ENCODE measurements around the gene FARP1. TPM values are rescaled to one million over a fixed set of nuclear protein-coding genes. Genes with fewer than 3 reads are reported as not detected.

FARP1 gene
- polyA plus RNA-seq, 4 donors, result 244 to 270 (median 266) TPM

GRCh38 chr13:98435376-98435775 is 292.5 kb downstream of the FARP1 start:
- no peak for DNase-seq (ENCODE audit: low read depth in 4 of 4, low spot score in 3 of 4)

GRCh38 chr13:98436233-98436910 is 293.5 kb downstream of the FARP1 start:
- DNase-seq (ENCODE audit: low read depth in 4 of 4, low spot score in 3 of 4), result no peak

- no peak for DNase-seq (ENCODE audit: low read depth in 4 of 4, low spot score in 3 of 4)
These were observed 295.6 kb downstream of the FARP1 start for GRCh38 chr13:98438246-98439125.

- DNase-seq (ENCODE audit: low read depth in 4 of 4, low spot score in 3 of 4), result no peak
These were observed 296.4 kb downstream of the FARP1 start for GRCh38 chr13:98439126-98439828.

GRCh38 chr13:98439896-98440295 is 297.0 kb downstream of the FARP1 start:
- DNase-seq (ENCODE audit: low read depth in 4 of 4, low spot score in 3 of 4), result no peak

- no peak for DNase-seq (ENCODE audit: low read depth in 4 of 4, low spot score in 3 of 4)
These were observed 297.6 kb downstream of the FARP1 start for GRCh38 chr13:98440390-98441055.

- no peak for DNase-seq (ENCODE audit: low read depth in 4 of 4, low spot score in 3 of 4)
These were observed 298.3 kb downstream of the FARP1 start for GRCh38 chr13:98441056-98441676.

GRCh38 chr13:98442391-98443230 is 299.7 kb downstream of the FARP1 start:
- no peak for DNase-seq (ENCODE audit: low read depth in 4 of 4, low spot score in 3 of 4)

- DNase-seq (ENCODE audit: low read depth in 4 of 4, low spot score in 3 of 4), result no peak
These were observed 300.4 kb downstream of the FARP1 start for GRCh38 chr13:98443329-98443728.

GRCh38 chr13:98443800-98444325 is 301.0 kb downstream of the FARP1 start:
- DNase-seq (ENCODE audit: low read depth in 4 of 4, low spot score in 3 of 4), result no peak

GRCh38 chr13:98444381-98444780 is 301.5 kb downstream of the FARP1 start:
- no peak for DNase-seq (ENCODE audit: low read depth in 4 of 4, low spot score in 3 of 4)

- DNase-seq (ENCODE audit: low read depth in 4 of 4, low spot score in 3 of 4), result no peak
These were observed 302.7 kb downstream of the FARP1 start for GRCh38 chr13:98445340-98446233.

- DNase-seq (ENCODE audit: low read depth in 4 of 4, low spot score in 3 of 4), result no peak
These were observed 303.3 kb downstream of the FARP1 start for GRCh38 chr13:98446234-98446621.

- no peak for DNase-seq (ENCODE audit: low read depth in 4 of 4, low spot score in 3 of 4)
These were observed 304.2 kb downstream of the FARP1 start for GRCh38 chr13:98447130-98447529.

- no peak for DNase-seq (ENCODE audit: low read depth in 4 of 4, low spot score in 3 of 4)
These were observed 305.2 kb downstream of the FARP1 start for GRCh38 chr13:98447881-98448641.

- DNase-seq (ENCODE audit: low read depth in 4 of 4, low spot score in 3 of 4), result no peak
These were observed 305.7 kb downstream of the FARP1 start for GRCh38 chr13:98448642-98448928.

GRCh38 chr13:98449273-98449672 is 306.4 kb downstream of the FARP1 start:
- DNase-seq (ENCODE audit: low read depth in 4 of 4, low spot score in 3 of 4), result no peak

GRCh38 chr13:98450026-98450425 is 307.1 kb downstream of the FARP1 start:
- DNase-seq (ENCODE audit: low read depth in 4 of 4, low spot score in 3 of 4), result peak in 1 of 4 donors; percentile 35

Data from right renal pelvis (tissue), 4 donors.